Parathyroid adenoma (tissue), 2 donors: Measurements from ENCODE around the gene MICALL2.

Experiments
- H2AFZ ChIP-seq: fragments of 300-600 bp; sonication (generic); one replicate; pipeline ENCODE4 v1.7.0; 2017; ENCODE audit warnings: antibody characterized with exemption, mild to moderate bottlenecking
- H3K27ac ChIP-seq: fragments of 300-600 bp; sonication (generic); one replicate; pipeline ENCODE4 v1.7.0; 2017
- H3K27me3 ChIP-seq: fragments of 300-600 bp; sonication (generic); one replicate; pipeline ENCODE4 v1.7.0; 2017; ENCODE audit warnings: low read length; ENCODE audit not compliant: control insufficient read depth, insufficient read depth
- H3K36me3 ChIP-seq: fragments of 300-600 bp; sonication (generic); one replicate; pipeline ENCODE4 v1.7.0; 2017; ENCODE audit warnings: low read length; ENCODE audit not compliant: control insufficient read depth, insufficient read depth
- H3K4me1 ChIP-seq: fragments of 300-600 bp; sonication (generic); one replicate; pipeline ENCODE4 v1.7.0; 2017; ENCODE audit warnings: control low read depth
- H3K4me2 ChIP-seq: fragments of 300-600 bp; sonication (generic); one replicate; pipeline ENCODE4 v1.7.0; 2017; ENCODE audit warnings: low read length
- H3K4me3 ChIP-seq: fragments of 300-600 bp; sonication (generic); one replicate; pipeline ENCODE4 v1.7.0; 2017; ENCODE audit warnings: low read depth, low read length
- H3K79me2 ChIP-seq: fragments of 300-600 bp; sonication (generic); one replicate; pipeline ENCODE4 v1.7.0; 2017; ENCODE audit warnings: control low read depth
- H3K9ac ChIP-seq: fragments of 300-600 bp; sonication (generic); one replicate; pipeline ENCODE4 v1.7.0; 2017; ENCODE audit warnings: mild to moderate bottlenecking
- H3K9me3 ChIP-seq: fragments of 300-600 bp; sonication (generic); one replicate; pipeline ENCODE4 v1.7.0; 2017; ENCODE audit warnings: low read length; ENCODE audit not compliant: control insufficient read depth
- TF ChIP-seq, protein P1 (sequence below): fragments of 300-600 bp; sonication (generic); IDR thresholded peaks from one replicate; pipeline ENCODE4 v1.7.0; 2017; ENCODE audit warnings: antibody characterized with exemption, mild to moderate bottlenecking
- donor health status: primary hyperparathyroidism.

The MICALL2 gene

DNA sequence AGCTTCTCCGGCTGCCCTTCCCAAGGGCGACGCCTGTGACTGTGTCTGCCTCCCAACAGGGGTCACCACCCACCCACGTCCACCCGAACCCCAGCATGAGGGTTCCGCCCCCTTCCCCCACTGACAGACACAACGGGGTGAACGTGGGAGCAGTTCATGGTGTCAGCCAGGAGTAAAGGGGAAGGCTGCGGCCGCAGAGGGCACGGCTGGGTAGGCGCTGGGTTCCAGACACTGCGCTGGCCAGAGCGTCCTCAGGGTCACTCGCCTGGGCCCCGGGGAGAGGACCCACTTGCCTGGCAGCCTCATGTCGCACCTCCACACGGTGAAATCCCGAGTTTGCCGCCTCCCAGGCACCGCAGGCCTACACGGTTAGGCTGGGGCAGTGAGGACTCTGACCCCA is 23.8 kb upstream of the MICALL2 start:
- no peak overlapping the region for H3K27ac ChIP-seq
- no peak overlapping the region for H2AFZ ChIP-seq
- H3K36me3 ChIP-seq, result no peaks in the 10 kb centered on the region
- no peaks in the 10 kb centered on the region for H3K9me3 ChIP-seq
- H3K27me3 ChIP-seq, result no peaks in the 10 kb centered on the region
- no peak overlapping the region for H3K4me2 ChIP-seq
- H3K4me3 ChIP-seq, result no peak overlapping the region
- no peak overlapping the region for H3K9ac ChIP-seq
- H3K4me1 ChIP-seq, result no peaks in the 10 kb centered on the region
- TF ChIP-seq, protein P1, sequence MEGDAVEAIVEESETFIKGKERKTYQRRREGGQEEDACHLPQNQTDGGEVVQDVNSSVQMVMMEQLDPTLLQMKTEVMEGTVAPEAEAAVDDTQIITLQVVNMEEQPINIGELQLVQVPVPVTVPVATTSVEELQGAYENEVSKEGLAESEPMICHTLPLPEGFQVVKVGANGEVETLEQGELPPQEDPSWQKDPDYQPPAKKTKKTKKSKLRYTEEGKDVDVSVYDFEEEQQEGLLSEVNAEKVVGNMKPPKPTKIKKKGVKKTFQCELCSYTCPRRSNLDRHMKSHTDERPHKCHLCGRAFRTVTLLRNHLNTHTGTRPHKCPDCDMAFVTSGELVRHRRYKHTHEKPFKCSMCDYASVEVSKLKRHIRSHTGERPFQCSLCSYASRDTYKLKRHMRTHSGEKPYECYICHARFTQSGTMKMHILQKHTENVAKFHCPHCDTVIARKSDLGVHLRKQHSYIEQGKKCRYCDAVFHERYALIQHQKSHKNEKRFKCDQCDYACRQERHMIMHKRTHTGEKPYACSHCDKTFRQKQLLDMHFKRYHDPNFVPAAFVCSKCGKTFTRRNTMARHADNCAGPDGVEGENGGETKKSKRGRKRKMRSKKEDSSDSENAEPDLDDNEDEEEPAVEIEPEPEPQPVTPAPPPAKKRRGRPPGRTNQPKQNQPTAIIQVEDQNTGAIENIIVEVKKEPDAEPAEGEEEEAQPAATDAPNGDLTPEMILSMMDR, result no peak
- H3K79me2 ChIP-seq, result no peaks in the 10 kb centered on the region

- Histone ChIP-seq H3K27me3 (no peaks in the 10 kb centered on the region), H3K4me2 (no peak overlapping the region), H3K36me3 (no peaks in the 10 kb centered on the region), H2AFZ (no peak overlapping the region), H3K9me3 (no peaks in the 10 kb centered on the region), H3K4me3 (no peak overlapping the region), H3K27ac (no peak overlapping the region), H3K4me1 (no peaks in the 10 kb centered on the region), H3K9ac (no peak overlapping the region), H3K79me2 (no peaks in the 10 kb centered on the region)
- TF ChIP-seq, protein P1, result no peak
Observed at GRCh38 chr7:1481300-1481699, 22.0 kb upstream of the MICALL2 start.

DNA sequence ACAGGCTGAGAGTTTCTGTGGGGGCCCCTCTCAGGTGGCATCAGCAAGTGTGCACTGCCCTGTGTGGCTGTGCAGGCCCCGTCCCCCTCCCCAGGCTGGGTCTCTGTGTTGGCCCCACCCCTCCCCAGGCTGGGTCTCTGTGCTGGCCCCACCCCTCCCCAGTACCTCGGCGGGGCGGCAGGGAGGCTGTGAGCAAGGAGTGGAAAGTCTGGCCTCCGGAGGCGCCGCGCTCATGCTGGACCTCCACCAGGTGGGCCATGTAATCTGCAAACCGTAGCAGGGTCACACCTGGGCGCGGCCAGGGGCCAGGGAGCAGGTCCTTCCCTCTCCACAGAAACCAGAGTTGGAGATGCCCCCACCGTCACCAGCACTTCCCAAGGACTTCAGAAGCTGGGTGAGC is 21.4 kb upstream of the MICALL2 start:
- H2AFZ ChIP-seq, result no peak overlapping the region
- no peaks in the 10 kb centered on the region for H3K79me2 ChIP-seq
- no peaks in the 10 kb centered on the region for H3K9me3 ChIP-seq
- TF ChIP-seq, protein P1, result no peak
- H3K4me1 ChIP-seq, result no peaks in the 10 kb centered on the region
- H3K4me2 ChIP-seq, result no peak overlapping the region
- H3K4me3 ChIP-seq, result no peak overlapping the region
- H3K27me3 ChIP-seq, result no peaks in the 10 kb centered on the region
- H3K36me3 ChIP-seq, result no peaks in the 10 kb centered on the region
- H3K9ac ChIP-seq, result no peak overlapping the region
- H3K27ac ChIP-seq, result no peak overlapping the region

DNA sequence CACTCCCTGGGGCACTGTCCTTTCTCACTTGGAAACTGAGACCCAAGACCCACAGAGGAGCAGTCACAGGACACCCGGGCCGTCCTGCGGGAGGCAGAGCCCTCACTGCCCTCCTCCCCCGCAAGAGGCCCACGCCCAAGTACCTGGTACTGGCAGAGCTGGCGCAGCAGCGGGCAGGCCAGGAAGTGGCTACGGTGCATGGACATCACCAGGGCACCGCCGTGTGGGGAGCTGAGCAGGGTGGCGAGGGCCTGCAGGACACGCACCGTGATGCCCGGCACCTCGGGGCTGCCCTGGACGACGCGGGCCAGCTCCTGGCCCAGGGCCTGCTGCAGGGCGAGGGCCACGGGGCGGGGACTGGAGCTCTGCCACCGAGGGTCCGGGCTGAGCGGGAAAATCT is 20.0 kb upstream of the MICALL2 start:
- H3K27me3 ChIP-seq, result no peaks in the 10 kb centered on the region
- no peaks in the 10 kb centered on the region for H3K4me1 ChIP-seq
- H2AFZ ChIP-seq, result no peak overlapping the region
- H3K9me3 ChIP-seq, result no peaks in the 10 kb centered on the region
- H3K27ac ChIP-seq, result no peak overlapping the region
- H3K9ac ChIP-seq, result no peak overlapping the region
- H3K36me3 ChIP-seq, result no peaks in the 10 kb centered on the region
- H3K4me2 ChIP-seq, result no peak overlapping the region
- H3K79me2 ChIP-seq, result no peaks in the 10 kb centered on the region
- TF ChIP-seq, protein P1, result no peak
- no peak overlapping the region for H3K4me3 ChIP-seq

GRCh38 chr7:1478480-1478879 is 19.2 kb upstream of the MICALL2 start:
- Histone ChIP-seq H3K36me3 (no peaks in the 10 kb centered on the region), H3K27me3 (no peaks in the 10 kb centered on the region)

More at GRCh38 chr7:1478480-1478879, 19.2 kb upstream of the MICALL2 start:
- Histone ChIP-seq H2AFZ (no peak overlapping the region), H3K9me3 (no peaks in the 10 kb centered on the region), H3K4me3 (no peak overlapping the region), H3K4me2 (no peak overlapping the region), H3K79me2 (peaks cover 3% of the 10 kb centered on the region), H3K27ac (no peak overlapping the region), H3K9ac (no peak overlapping the region), H3K4me1 (no peaks in the 10 kb centered on the region)
- TF ChIP-seq, protein P1, result no peak
